Retinal pigment epithelial cell (primary cell): ENCODE data around the gene HPSE2.
A peak's percentile ranks its signal among the peaks of the same experiment; 100 is the strongest.

Source experiments
- DNase-seq: peaks from one replicate; pipeline ENCODE4 v3.0.0-alpha.2; 2010; ENCODE audit warnings: low read depth
- H3K4me3 ChIP-seq: 2 replicates; pipeline ENCODE4 v1.5.1; 2011; ENCODE audit warnings: mild to moderate bottlenecking, low read length, control low read depth, moderate library complexity
- CTCF ChIP-seq: conservative IDR thresholded peaks from 2 replicates; pipeline ENCODE4 v1.5.1; 2011; ENCODE audit warnings: low read depth, low read length, control low read depth, inconsistent platforms

HPSE2 gene

DNA sequence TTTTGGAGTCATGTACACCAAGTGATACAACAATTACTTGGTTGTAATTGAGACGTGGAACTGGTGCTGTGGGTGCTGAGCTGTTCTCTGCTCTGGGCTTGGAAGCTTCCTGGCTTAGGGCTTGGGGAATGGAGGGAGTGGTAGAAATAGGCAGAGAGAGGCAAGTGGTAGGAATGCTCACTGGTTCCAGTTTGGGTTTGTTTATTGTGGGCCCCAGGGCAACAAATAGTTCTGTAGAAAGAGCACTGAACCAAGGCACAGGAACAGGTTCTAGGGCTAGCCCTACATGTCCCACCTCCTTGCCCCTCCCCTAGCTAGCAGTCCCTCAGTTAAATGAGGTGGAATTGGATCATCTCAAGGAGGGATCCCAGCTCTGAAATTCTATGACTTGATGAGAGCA, 622.2 kb downstream of the HPSE2 start:
- no peak for TF ChIP-seq CTCF
- no peak for DNase-seq
- no peak overlapping the region for H3K4me3 ChIP-seq

DNA sequence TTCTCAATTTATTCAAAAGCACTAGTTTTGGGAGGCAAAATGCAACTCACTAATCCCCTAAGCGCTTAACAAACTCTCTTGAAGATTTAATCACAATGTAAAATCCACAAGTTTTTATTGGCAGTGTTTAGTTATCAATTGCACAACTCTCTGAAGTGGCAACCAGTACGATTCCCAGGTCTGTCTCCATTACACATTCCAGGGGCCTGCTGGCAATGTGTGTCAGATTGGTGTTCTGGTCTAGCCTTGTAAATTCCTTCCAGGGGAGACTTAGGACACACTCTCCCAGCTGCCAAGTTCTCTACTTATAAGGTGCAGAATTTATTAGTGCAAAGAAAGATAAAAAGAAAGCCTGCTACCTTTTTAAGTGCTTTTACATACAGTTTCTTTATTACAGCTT, 624.2 kb downstream of the HPSE2 start:
- peak; percentile 7 for DNase-seq
- H3K4me3 ChIP-seq, result no peak overlapping the region
- TF ChIP-seq CTCF, result no peak

GRCh38 chr10:98610836-98611235, 624.8 kb downstream of the HPSE2 start:
- no peak for DNase-seq
- no peak for TF ChIP-seq CTCF
- no peak overlapping the region for H3K4me3 ChIP-seq

- no peak for TF ChIP-seq CTCF
- H3K4me3 ChIP-seq, result no peak overlapping the region
- DNase-seq, result no peak
These were observed 625.4 kb downstream of the HPSE2 start for GRCh38 chr10:98610301-98610700.

DNA sequence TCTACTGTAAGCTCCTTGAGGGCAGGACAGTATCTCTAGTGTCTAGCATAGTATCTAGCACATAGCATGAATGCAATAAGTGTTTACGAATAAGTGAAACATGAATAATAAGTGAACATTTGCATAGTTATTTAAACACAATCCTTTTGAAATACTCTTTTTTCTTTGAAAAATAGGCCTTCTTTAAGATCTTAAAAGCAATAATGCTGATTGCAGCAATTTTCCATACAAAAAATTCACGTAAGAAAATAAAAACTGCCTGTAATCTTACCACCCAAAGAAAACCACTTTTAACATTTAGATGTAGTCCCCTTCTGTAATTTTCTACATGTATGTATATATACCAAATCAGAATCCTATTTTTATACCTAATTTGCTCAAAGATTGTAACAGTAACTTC, 626.4 kb downstream of the HPSE2 start:
- TF ChIP-seq CTCF, result no peak
- no peak overlapping the region for H3K4me3 ChIP-seq
- no peak for DNase-seq

DNA sequence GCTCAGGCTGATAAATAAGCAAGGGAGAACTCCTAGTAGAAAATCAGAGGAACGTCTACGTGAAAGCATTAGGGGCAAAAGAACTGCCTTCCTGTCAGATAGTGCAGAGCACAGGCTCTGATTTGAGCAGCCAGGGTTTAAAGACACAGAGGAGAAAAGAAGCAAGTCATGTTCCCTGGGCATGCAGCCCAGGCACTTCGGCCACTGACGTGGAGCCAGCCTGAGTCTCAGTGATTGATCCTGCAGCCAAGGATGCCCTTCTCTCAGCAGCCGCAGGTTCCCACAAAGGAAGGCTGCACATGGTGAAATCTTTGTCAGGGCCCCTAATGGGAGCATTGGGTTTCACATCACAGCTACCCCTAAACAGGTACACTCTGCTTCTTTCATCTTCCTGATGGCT, 627.2 kb downstream of the HPSE2 start:
- no peak for DNase-seq
- TF ChIP-seq CTCF, result no peak

DNA sequence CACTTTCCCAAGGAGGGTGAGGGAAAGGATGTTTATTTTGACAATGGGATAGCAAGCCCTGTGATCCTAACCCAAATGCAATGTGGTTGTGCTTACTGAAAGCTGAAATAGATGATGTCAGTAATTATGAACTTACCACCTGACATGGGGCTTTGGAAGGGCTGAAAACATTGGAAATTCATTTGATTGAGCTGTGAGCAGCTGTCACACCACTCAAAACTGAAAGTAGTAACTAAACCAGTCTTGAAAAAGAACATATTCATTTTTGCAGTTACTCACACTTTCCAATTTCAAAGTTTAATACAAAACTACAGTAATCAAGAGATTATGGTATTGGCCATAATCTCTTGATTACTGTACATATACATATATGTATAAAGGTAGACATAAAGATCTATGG, 633.4 kb downstream of the HPSE2 start:
- no peak for TF ChIP-seq CTCF
- DNase-seq, result no peak
- H3K4me3 ChIP-seq, result no peak overlapping the region

More for the DNA sequence above, 627.2 kb downstream of the HPSE2 start:
- H3K4me3 ChIP-seq, result no peak overlapping the region
